Uterus (tissue), 2 donors: ENCODE data around the gene SUPT3H.

Experiments used
- POLR2A ChIP-seq, 2 donors: fragments of 450-650 bp; IDR thresholded peaks; one replicate each; pipeline ENCODE4 v1.6.1; 2016; ENCODE audit warnings: antibody characterized with exemption in 2 of 2, mild to moderate bottlenecking in 1 of 2, moderate library complexity in 1 of 2
- TF ChIP-seq, protein P1 (sequence below), 4 experiments: fragments of 200-600 bp in 2 of 4; fragments of 450-650 bp in 2 of 4; sonication (generic) in 2 of 4; IDR thresholded peaks; one replicate each; pipeline ENCODE4 v1.5.1; 2016 to 2019; ENCODE audit warnings: antibody characterized with exemption in 4 of 4, mild to moderate bottlenecking in 2 of 4, moderate library complexity in 1 of 4

DNA sequence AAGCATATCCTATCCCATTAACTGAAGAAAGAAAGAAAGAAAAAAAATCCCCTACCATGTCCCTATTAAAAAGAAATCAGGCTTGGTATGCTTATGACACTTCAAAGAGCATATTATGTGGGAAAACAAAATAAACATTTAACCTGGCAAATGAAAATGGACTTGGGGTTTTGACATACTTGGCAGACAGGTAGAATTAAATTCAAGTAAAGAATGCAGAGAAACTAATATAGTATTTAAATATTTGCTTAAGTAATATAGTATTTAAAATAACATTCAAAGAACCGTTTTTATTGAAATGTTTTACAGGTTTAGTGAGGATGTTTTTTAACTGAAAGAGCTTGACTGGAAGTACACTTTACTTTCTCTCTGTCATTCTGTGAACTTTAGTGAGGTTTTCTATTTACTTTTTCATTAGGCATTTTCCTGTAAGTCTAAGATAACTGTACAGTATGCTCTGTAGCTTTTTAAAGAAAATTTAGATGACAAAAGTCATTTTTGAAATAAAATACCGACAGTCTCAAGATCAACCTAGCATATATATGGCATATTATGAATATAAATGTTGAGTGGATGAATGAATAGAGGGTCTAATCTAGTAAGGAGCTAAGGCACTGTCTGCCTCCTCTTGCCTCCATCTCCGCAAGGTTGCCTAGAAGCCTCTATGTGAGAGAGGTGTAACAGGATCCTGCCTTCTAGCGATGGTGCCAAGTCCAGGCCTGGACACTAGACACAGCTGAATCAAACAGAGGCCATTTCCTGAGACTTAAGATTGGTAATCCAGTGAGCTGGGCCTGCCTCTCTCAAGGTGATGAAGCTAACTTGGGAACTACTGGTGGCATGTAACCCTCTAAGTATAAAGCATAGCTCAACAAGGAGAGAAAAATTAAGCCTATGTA lies 394.0 kb downstream of the SUPT3H start:
- TF ChIP-seq, protein P1, sequence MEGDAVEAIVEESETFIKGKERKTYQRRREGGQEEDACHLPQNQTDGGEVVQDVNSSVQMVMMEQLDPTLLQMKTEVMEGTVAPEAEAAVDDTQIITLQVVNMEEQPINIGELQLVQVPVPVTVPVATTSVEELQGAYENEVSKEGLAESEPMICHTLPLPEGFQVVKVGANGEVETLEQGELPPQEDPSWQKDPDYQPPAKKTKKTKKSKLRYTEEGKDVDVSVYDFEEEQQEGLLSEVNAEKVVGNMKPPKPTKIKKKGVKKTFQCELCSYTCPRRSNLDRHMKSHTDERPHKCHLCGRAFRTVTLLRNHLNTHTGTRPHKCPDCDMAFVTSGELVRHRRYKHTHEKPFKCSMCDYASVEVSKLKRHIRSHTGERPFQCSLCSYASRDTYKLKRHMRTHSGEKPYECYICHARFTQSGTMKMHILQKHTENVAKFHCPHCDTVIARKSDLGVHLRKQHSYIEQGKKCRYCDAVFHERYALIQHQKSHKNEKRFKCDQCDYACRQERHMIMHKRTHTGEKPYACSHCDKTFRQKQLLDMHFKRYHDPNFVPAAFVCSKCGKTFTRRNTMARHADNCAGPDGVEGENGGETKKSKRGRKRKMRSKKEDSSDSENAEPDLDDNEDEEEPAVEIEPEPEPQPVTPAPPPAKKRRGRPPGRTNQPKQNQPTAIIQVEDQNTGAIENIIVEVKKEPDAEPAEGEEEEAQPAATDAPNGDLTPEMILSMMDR (IDR thresholded peaks at IDR 0.05) = no peak
- no peak for TF ChIP-seq POLR2A (IDR thresholded peaks at IDR 0.05)
